Endothelial cell of umbilical vein (primary cell): ENCODE measurements around the gene CDK17.

Source experiments
- EZH2 ChIP-seq: IDR thresholded peaks from 2 replicates; pipeline ENCODE4 v1.6.1; 2012; ENCODE audit warnings: borderline replicate concordance, low read depth, mild to moderate bottlenecking, moderate library complexity, low read length, inconsistent platforms; ENCODE audit not compliant: severe bottlenecking
- FOS ChIP-seq: IDR thresholded peaks from 2 replicates; pipeline ENCODE4 v1.6.1; 2011; ENCODE audit warnings: mild to moderate bottlenecking, low read length, moderate library complexity, borderline replicate concordance; ENCODE audit not compliant: insufficient read depth
- JUN ChIP-seq: IDR thresholded peaks from 2 replicates; pipeline ENCODE4 v1.6.1; 2011; ENCODE audit warnings: borderline replicate concordance, low read depth; ENCODE audit not compliant: insufficient read length, insufficient read depth
- MAX ChIP-seq: IDR thresholded peaks from 2 replicates; pipeline ENCODE4 v1.6.1; 2011; ENCODE audit not compliant: insufficient read depth, insufficient read length
- MYC ChIP-seq: IDR thresholded peaks from one replicate; pipeline ENCODE4 v1.6.1; 2011; ENCODE audit warnings: mild to moderate bottlenecking, low read depth, low read length
- POLR2A ChIP-seq: IDR thresholded peaks from 2 replicates; pipeline ENCODE4 v1.6.1; 2012; ENCODE audit warnings: low read depth, mild to moderate bottlenecking, control low read depth, low read length
- POLR2AphosphoS5 ChIP-seq: IDR thresholded peaks from 2 replicates; pipeline ENCODE4 v1.6.1; 2012; ENCODE audit warnings: low read depth, mild to moderate bottlenecking, control low read depth, low read length, moderate library complexity; ENCODE audit not compliant: insufficient read depth
- TF ChIP-seq, protein P1 (sequence below), 2 donors: IDR thresholded peaks; 1 replicate in 1 of 2; 2 replicates in 1 of 2; pipeline ENCODE4 v1.5.1; 2011; ENCODE audit warnings: low read length in 2 of 2, mild to moderate bottlenecking in 2 of 2, moderate library complexity in 2 of 2, control low read depth in 1 of 2, inconsistent platforms in 1 of 2, low read depth in 1 of 2; ENCODE audit not compliant: insufficient read depth in 1 of 2; ENCODE audit errors: extremely low read depth in 1 of 2

GRCh38 chr12:96294831-96295230 is 105.4 kb downstream of the CDK17 start:
- TF ChIP-seq, protein P1, sequence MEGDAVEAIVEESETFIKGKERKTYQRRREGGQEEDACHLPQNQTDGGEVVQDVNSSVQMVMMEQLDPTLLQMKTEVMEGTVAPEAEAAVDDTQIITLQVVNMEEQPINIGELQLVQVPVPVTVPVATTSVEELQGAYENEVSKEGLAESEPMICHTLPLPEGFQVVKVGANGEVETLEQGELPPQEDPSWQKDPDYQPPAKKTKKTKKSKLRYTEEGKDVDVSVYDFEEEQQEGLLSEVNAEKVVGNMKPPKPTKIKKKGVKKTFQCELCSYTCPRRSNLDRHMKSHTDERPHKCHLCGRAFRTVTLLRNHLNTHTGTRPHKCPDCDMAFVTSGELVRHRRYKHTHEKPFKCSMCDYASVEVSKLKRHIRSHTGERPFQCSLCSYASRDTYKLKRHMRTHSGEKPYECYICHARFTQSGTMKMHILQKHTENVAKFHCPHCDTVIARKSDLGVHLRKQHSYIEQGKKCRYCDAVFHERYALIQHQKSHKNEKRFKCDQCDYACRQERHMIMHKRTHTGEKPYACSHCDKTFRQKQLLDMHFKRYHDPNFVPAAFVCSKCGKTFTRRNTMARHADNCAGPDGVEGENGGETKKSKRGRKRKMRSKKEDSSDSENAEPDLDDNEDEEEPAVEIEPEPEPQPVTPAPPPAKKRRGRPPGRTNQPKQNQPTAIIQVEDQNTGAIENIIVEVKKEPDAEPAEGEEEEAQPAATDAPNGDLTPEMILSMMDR (IDR thresholded peaks at IDR 0.05; ENCODE audit: extremely low read depth in 1 of 2, insufficient read depth in 1 of 2, low read depth in 1 of 2, low read length in 2 of 2), result no peak
- TF ChIP-seq POLR2A (no peak), EZH2 (no peak), MYC (no peak), POLR2AphosphoS5 (no peak), FOS (no peak), MAX (no peak), JUN (no peak)
